ENCODE results near the gene AMBRA1.

DNA sequence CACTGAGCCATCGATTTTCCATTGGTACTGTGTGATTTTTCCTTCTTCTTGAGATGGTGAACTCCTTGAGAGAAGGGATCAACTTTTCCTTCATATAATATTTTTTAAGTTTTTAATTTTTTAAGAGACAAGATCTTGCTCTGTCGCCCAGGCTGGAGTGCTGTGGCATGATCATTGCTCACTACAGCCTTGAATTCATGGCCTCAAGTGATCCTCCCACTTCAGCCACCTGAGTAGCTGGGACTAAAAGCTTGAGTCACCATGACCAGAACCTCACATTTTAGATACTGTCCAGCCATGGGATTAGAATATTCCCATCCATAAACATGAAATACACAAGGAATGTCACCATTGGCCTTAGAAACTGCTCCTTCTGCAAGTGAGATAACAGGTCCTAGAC is 135.3 kb downstream of the AMBRA1 start:
- TF ChIP-seq CTCF (conservative IDR thresholded peaks at IDR 0.05; ENCODE audit: low read length) (no peak), EZH2phosphoT487 (IDR thresholded peaks at IDR 0.05; ENCODE audit: borderline replicate concordance, low read depth, low read length) (no peak)
